ENCODE measurements around the gene CFAP119. TPM values are rescaled to one million over a fixed set of nuclear protein-coding genes. Genes with fewer than 3 reads are reported as not detected.

Gene CFAP119
- total RNA-seq, 1 experiment from 2014 or later: 11.7 TPM

- POLR2A ChIA-PET (ENCODE audit: low non-redundant PET): no interaction called here
- TF ChIP-seq EZH2 (IDR thresholded peaks at IDR 0.05; ENCODE audit: borderline replicate concordance, low read depth, low read length, poor library complexity, severe bottlenecking) (no peak), CTCF (conservative IDR thresholded peaks at IDR 0.05; ENCODE audit: low read depth, low read length) (no peak)
- Histone ChIP-seq H3K4me1 (ENCODE audit: insufficient read depth, low read length, poor library complexity, severe bottlenecking) (peaks cover 10% of the 10 kb centered on the region), H3K4me3 (ENCODE audit: low read depth, low read length, poor library complexity, severe bottlenecking) (no peak overlapping the region), H3K9me3 (ENCODE audit: low read depth, low read length, poor library complexity, severe bottlenecking) (no peaks in the 10 kb centered on the region), H3K36me3 (ENCODE audit: insufficient read depth, low read length, poor library complexity, severe bottlenecking) (peaks cover 81% of the 10 kb centered on the region), H3K27me3 (replicated peaks; ENCODE audit: insufficient read depth, low read depth, low read length, poor library complexity) (no peaks in the 10 kb centered on the region), H3K27ac (ENCODE audit: low read depth, low read length, poor library complexity, severe bottlenecking) (no peak overlapping the region)
- no peak for DNase-seq (ENCODE audit: low spot score)
- intact Hi-C loops (cut with micrococcal nuclease; ENCODE audit: unreplicated experiment): no loop called here
- CTCF ChIA-PET: no interaction called here
- no TSS peak for BruUV-seq (replicated peaks)
These were observed 4.5 kb upstream of the CFAP119 start for GRCh38 chr16:30766206-30766932.

- H3K27ac ChIP-seq (ENCODE audit: low read depth, low read length, poor library complexity, severe bottlenecking): no peak overlapping the region
- POLR2A ChIA-PET (ENCODE audit: low non-redundant PET): no interaction called here
- CTCF ChIA-PET: no interaction called here
- BruUV-seq (replicated peaks): no TSS peak
- H3K4me1 ChIP-seq (ENCODE audit: insufficient read depth, low read length, poor library complexity, severe bottlenecking): peaks cover 10% of the 10 kb centered on the region
- peaks cover 70% of the 10 kb centered on the region for H3K36me3 ChIP-seq (ENCODE audit: insufficient read depth, low read length, poor library complexity, severe bottlenecking)
- no peak overlapping the region for H3K4me3 ChIP-seq (ENCODE audit: low read depth, low read length, poor library complexity, severe bottlenecking)
- H3K9me3 ChIP-seq (ENCODE audit: low read depth, low read length, poor library complexity, severe bottlenecking): no peaks in the 10 kb centered on the region
- TF ChIP-seq CTCF (conservative IDR thresholded peaks at IDR 0.05; ENCODE audit: low read depth, low read length): no peak
- TF ChIP-seq EZH2 (IDR thresholded peaks at IDR 0.05; ENCODE audit: borderline replicate concordance, low read depth, low read length, poor library complexity, severe bottlenecking): no peak
- DNase-seq (ENCODE audit: low spot score): no peak
- no peaks in the 10 kb centered on the region for H3K27me3 ChIP-seq (replicated peaks; ENCODE audit: insufficient read depth, low read depth, low read length, poor library complexity)
- intact Hi-C loops (cut with micrococcal nuclease; ENCODE audit: unreplicated experiment): no loop called here
These were observed 3.1 kb upstream of the CFAP119 start for GRCh38 chr16:30764816-30765465.

- intact Hi-C loops (cut with micrococcal nuclease; ENCODE audit: unreplicated experiment): no loop called here
- Histone ChIP-seq H3K4me3 (ENCODE audit: low read depth, low read length, poor library complexity, severe bottlenecking) (no peak overlapping the region), H3K27ac (ENCODE audit: low read depth, low read length, poor library complexity, severe bottlenecking) (no peak overlapping the region), H3K36me3 (ENCODE audit: insufficient read depth, low read length, poor library complexity, severe bottlenecking) (peaks cover 67% of the 10 kb centered on the region), H3K9me3 (ENCODE audit: low read depth, low read length, poor library complexity, severe bottlenecking) (no peaks in the 10 kb centered on the region), H3K27me3 (replicated peaks; ENCODE audit: insufficient read depth, low read depth, low read length, poor library complexity) (no peaks in the 10 kb centered on the region), H3K4me1 (ENCODE audit: insufficient read depth, low read length, poor library complexity, severe bottlenecking) (peaks cover 10% of the 10 kb centered on the region)
- no peak for DNase-seq (ENCODE audit: low spot score)
- CTCF ChIA-PET: no interaction called here
- POLR2A ChIA-PET (ENCODE audit: low non-redundant PET): no interaction called here
- TF ChIP-seq CTCF (conservative IDR thresholded peaks at IDR 0.05; ENCODE audit: low read depth, low read length) (no peak), EZH2 (IDR thresholded peaks at IDR 0.05; ENCODE audit: borderline replicate concordance, low read depth, low read length, poor library complexity, severe bottlenecking) (no peak)
- BruUV-seq (replicated peaks): no TSS peak
These were observed 2.2 kb upstream of the CFAP119 start for GRCh38 chr16:30764086-30764485.
